OCI-LY3 (cell line): ENCODE results near the gene ATXN7L2.

ENCODE experiments used
- CTCF ChIP-seq: fragments of 200-600, 300-600 bp; sonication (generic); IDR thresholded peaks from 2 replicates; pipeline ENCODE4 v1.5.1; 2014; ENCODE audit warnings: antibody characterized with exemption, low read length, low read depth
- EZH2phosphoT487 ChIP-seq: fragments of 200-600 bp; shearing (Covaris generic); IDR thresholded peaks from 2 replicates; pipeline ENCODE4 v1.6.1; 2018; ENCODE audit warnings: antibody characterized with exemption, mixed run types, low read depth

- TF ChIP-seq CTCF = no peak
- no peak for TF ChIP-seq EZH2phosphoT487
These were observed 57.4 kb downstream of the ATXN7L2 start for GRCh38 chr1:109541102-109541501.
